Measurements from ENCODE around the gene CPN1. TPM values are rescaled to one million over a fixed set of nuclear protein-coding genes. Genes with fewer than 3 reads are reported as not detected.

The CPN1 gene
- total and polyA plus RNA-seq, 10 of the 15 experiments (the other 5 are each of a cell fraction or from before 2014, with no cell fraction given), result 0.03 to 0.10 TPM; not detected in 8

- no peak for TF ChIP-seq REST (IDR thresholded peaks at IDR 0.05; ENCODE audit: low read depth, low read length)
- TF ChIP-seq BCL11A (IDR thresholded peaks at IDR 0.05; ENCODE audit: low read depth, low read length), result no peak
- no peak for TF ChIP-seq MYC (IDR thresholded peaks at IDR 0.05; ENCODE audit: insufficient read depth, insufficient read length, insufficient replicate concordance, low read length, severe bottlenecking)
- no peak for TF ChIP-seq HDAC6 (IDR thresholded peaks at IDR 0.05; ENCODE audit: unreplicated experiment)
- no peak for TF ChIP-seq NFIC (IDR thresholded peaks at IDR 0.05; ENCODE audit: low read depth, low read length)
- no peak for TF ChIP-seq BHLHE40 (IDR thresholded peaks at IDR 0.05; ENCODE audit: borderline replicate concordance in 1 of 2, low read depth in 2 of 2, low read length in 1 of 2)
- TF ChIP-seq BRCA1 (IDR thresholded peaks at IDR 0.05; ENCODE audit: low read depth, low read length), result no peak
- TF ChIP-seq FOXK2 (IDR thresholded peaks at IDR 0.05), result no peak
- TF ChIP-seq MTA3 (IDR thresholded peaks at IDR 0.05; ENCODE audit: borderline replicate concordance, low read length), result no peak
These were observed 38.1 kb upstream of the CPN1 start (continued) for GRCh38 chr10:100119726-100120125.

Data from GM12878 (cell line).